C1 segment of cervical spinal cord (tissue), 14 donors: Measurements from ENCODE around the gene STAP2.
A peak's percentile ranks its signal among the peaks of the same experiment; 100 is the strongest.

Source experiments
- DNase-seq, 14 donors: peaks; one replicate each; lab custom pipeline; 2025; lab: John Stamatoyannopoulos, UW

The STAP2 gene

GRCh38 chr19:4328243-4328990, 10.2 kb downstream of the STAP2 start:
- DNase-seq, result peak; percentile 79 to 100 (median 92)

GRCh38 chr19:4327877-4328242, 10.8 kb downstream of the STAP2 start:
- no peak for DNase-seq

GRCh38 chr19:4327252-4327876, 11.3 kb downstream of the STAP2 start:
- peak in 6 of 14 donors; percentile 18 to 74 (median 25) for DNase-seq

- DNase-seq, result no peak
These were observed 11.8 kb downstream of the STAP2 start for GRCh38 chr19:4326837-4327251.

- DNase-seq, result no peak
These were observed 12.3 kb downstream of the STAP2 start for GRCh38 chr19:4326215-4326836.

GRCh38 chr19:4324228-4324627, 14.4 kb downstream of the STAP2 start:
- DNase-seq, result no peak

GRCh38 chr19:4323692-4324091, 14.9 kb downstream of the STAP2 start:
- DNase-seq, result no peak

GRCh38 chr19:4322942-4323665, 15.5 kb downstream of the STAP2 start:
- no peak for DNase-seq

GRCh38 chr19:4320419-4320818, 18.2 kb downstream of the STAP2 start:
- no peak for DNase-seq

- DNase-seq, result no peak
These were observed 19.4 kb downstream of the STAP2 start for GRCh38 chr19:4319067-4319718.

GRCh38 chr19:4318460-4318859, 20.2 kb downstream of the STAP2 start:
- no peak for DNase-seq

- no peak for DNase-seq
These were observed 21.7 kb downstream of the STAP2 start for GRCh38 chr19:4316956-4317355.

- no peak for DNase-seq
These were observed 24.7 kb downstream of the STAP2 start for GRCh38 chr19:4313847-4314490.

- no peak for DNase-seq
These were observed 28.1 kb downstream of the STAP2 start for GRCh38 chr19:4310247-4311121.

- DNase-seq, result no peak
These were observed 33.0 kb downstream of the STAP2 start for GRCh38 chr19:4305659-4306058.

GRCh38 chr19:4305257-4305612, 33.4 kb downstream of the STAP2 start:
- no peak for DNase-seq

- DNase-seq, result peak in 3 of 14 donors; percentile 17 to 34 (median 29)
These were observed 33.9 kb downstream of the STAP2 start, which contains the start of gene FSD1 for GRCh38 chr19:4304538-4305256. Gene FSD1, plus strand, starts transcription at chr19:4304598. Its CDS starts 149 bp downstream, at chr19:4304747.

- no peak for DNase-seq
These were observed 34.6 kb downstream of the STAP2 start for GRCh38 chr19:4303819-4304537.

- no peak for DNase-seq
These were observed 36.4 kb downstream of the STAP2 start, which contains the start of gene TMIGD2 for GRCh38 chr19:4302243-4302640. Gene TMIGD2, minus strand, starts transcription at chr19:4302389. Its CDS starts 4 bp downstream, at chr19:4302385.
